Measurements from ENCODE around the gene JAKMIP1.

Gene JAKMIP1

GRCh38 chr4:5980436-5981155 lies 219.8 kb downstream of the JAKMIP1 start:
- no peak for DNase-seq

- DNase-seq = no peak
Observed at GRCh38 chr4:5979981-5980380, 220.4 kb downstream of the JAKMIP1 start.

- DNase-seq = no peak
Observed at GRCh38 chr4:5976921-5977320, 223.4 kb downstream of the JAKMIP1 start.

- DNase-seq = no peak
Observed at GRCh38 chr4:5976431-5976830, 223.9 kb downstream of the JAKMIP1 start.
